Choroid plexus epithelial cell (primary cell): ENCODE data around the gene CIAO3.
"Not testable (repeated sequence)": the region's sequence is repeated elsewhere in the genome, so short reads cannot be mapped to it uniquely, and the experiment has no call there.

Source experiments
- DNase-seq: peaks from one replicate; pipeline ENCODE4 v3.0.0-alpha.2; 2010; ENCODE audit warnings: low read depth
- H3K4me3 ChIP-seq: 2 replicates; pipeline ENCODE4 v1.5.1; 2011; ENCODE audit warnings: low read depth, mild to moderate bottlenecking, control low read depth, low read length, moderate library complexity
- CTCF ChIP-seq: conservative IDR thresholded peaks from 2 replicates; pipeline ENCODE4 v1.5.1; 2011; ENCODE audit warnings: low read depth, mild to moderate bottlenecking, control low read depth, inconsistent platforms, low read length, moderate library complexity

CIAO3 gene

GRCh38 chr16:715477-716199 lies 25.2 kb downstream of the CIAO3 start:
- DNase-seq, result peak; percentile 39
- H3K4me3 ChIP-seq, result peak overlapping the region; percentile 63
- no peak for TF ChIP-seq CTCF

GRCh38 chr16:714558-715476 lies 26.0 kb downstream of the CIAO3 start, which contains the start of gene METRN:
Gene METRN, plus strand, starts transcription at chr16:715118. Its CDS starts 172 bp downstream, at chr16:715290.
- TF ChIP-seq CTCF, result no peak
- H3K4me3 ChIP-seq, result peak within 1 kb of the TSS; percentile 63
- peak; percentile 88 for DNase-seq

- TF ChIP-seq CTCF, result no peak
- no peak overlapping the region for H3K4me3 ChIP-seq
Observed at GRCh38 chr16:714079-714478, 26.7 kb downstream of the CIAO3 start.

GRCh38 chr16:712740-713250 lies 28.0 kb downstream of the CIAO3 start:
- DNase-seq, result peak; percentile 93
- H3K4me3 ChIP-seq, result not testable (repeated sequence)
- TF ChIP-seq CTCF, result peak; percentile 56

More at GRCh38 chr16:714079-714478, 26.7 kb downstream of the CIAO3 start:
- DNase-seq, result peak; percentile 18

- peak; percentile 78 for TF ChIP-seq CTCF
- no peak overlapping the region for H3K4me3 ChIP-seq
- peak; percentile 69 for DNase-seq
Observed at GRCh38 chr16:711548-712320, 29.1 kb downstream of the CIAO3 start.

GRCh38 chr16:711084-711483 lies 29.7 kb downstream of the CIAO3 start:
- no peak overlapping the region for H3K4me3 ChIP-seq
- no peak for TF ChIP-seq CTCF
- no peak for DNase-seq
